DND-41 (cell line): Measurements from ENCODE around the gene TOX2.

ENCODE experiments used
- CTCF ChIP-seq: IDR thresholded peaks from 2 replicates; pipeline ENCODE4 v1.5.1; 2012; ENCODE audit warnings: borderline replicate concordance, low read length, moderate library complexity, mild to moderate bottlenecking; ENCODE audit not compliant: poor library complexity, severe bottlenecking; ENCODE audit errors: extremely low read depth
- EZH2 ChIP-seq: IDR thresholded peaks from 3 replicates; pipeline ENCODE4 v1.6.1; 2012; ENCODE audit warnings: borderline replicate concordance, low read depth, mild to moderate bottlenecking, moderate library complexity, low read length, inconsistent platforms; ENCODE audit not compliant: severe bottlenecking

- TF ChIP-seq CTCF = no peak
- TF ChIP-seq EZH2 = no peak
Measured at GRCh38 chr20:43958626-43959025, 44.0 kb downstream of the TOX2 start.
